Esophagus muscularis mucosa (tissue), 4 donors: Measurements from ENCODE around the gene FKBP1B. TPM values are rescaled to one million over a fixed set of nuclear protein-coding genes. Genes with fewer than 3 reads are reported as not detected.
"Not testable (repeated sequence)": the region's sequence is repeated elsewhere in the genome, so short reads cannot be mapped to it uniquely, and the experiment has no call there.

Source experiments
- DNase-seq: peaks from one replicate; pipeline ENCODE4 v3.0.0-alpha.2; 2017; ENCODE audit errors: extremely low spot score
- H3K27ac ChIP-seq, 4 donors: fragments of 200-600 bp; sonication (generic); replicated peaks in 1 of 4; 1 replicate in 3 of 4; 2 replicates in 1 of 4; pipeline ENCODE4 v1.5.1; 2016 to 2019; ENCODE audit warnings: mild to moderate bottlenecking in 1 of 4
- H3K27me3 ChIP-seq, 4 donors: fragments of 200-600 bp; sonication (generic); one replicate each; pipeline versions ENCODE4 v1.5.1 to v1.6.0; 2016 to 2019
- H3K36me3 ChIP-seq, 4 donors: fragments of 200-600 bp; sonication (generic); one replicate each; pipeline ENCODE4 v1.5.1; 2016 to 2019
- H3K4me1 ChIP-seq, 4 donors: fragments of 200-600 bp; sonication (generic); one replicate each; pipeline ENCODE4 v1.5.1; 2016 to 2019
- H3K4me3 ChIP-seq, 4 donors: fragments of 200-600 bp; sonication (generic); 1 replicate in 2 of 4; 2 replicates in 2 of 4; pipeline ENCODE4 v1.5.1; 2016 to 2019; ENCODE audit warnings: mild to moderate bottlenecking in 4 of 4, moderate library complexity in 1 of 4
- H3K9me3 ChIP-seq, 4 donors: fragments of 200-600 bp; sonication (generic); 1 replicate in 3 of 4; 2 replicates in 1 of 4; pipeline ENCODE4 v1.5.1; 2016 to 2019
- CTCF ChIP-seq, 3 experiments: fragments of 200-600 bp in 2 of 3; fragments of 450-650 bp in 1 of 3; sonication (generic) in 2 of 3; IDR thresholded peaks; one replicate each; pipeline ENCODE4 v1.5.1; 2017 to 2019; ENCODE audit warnings: antibody characterized with exemption in 3 of 3, mild to moderate bottlenecking in 2 of 3, moderate library complexity in 1 of 3
- EP300 ChIP-seq: sonication (generic); formaldehyde crosslinking; IDR thresholded peaks from one replicate; pipeline ENCODE4 v1.6.1; 2017; ENCODE audit warnings: antibody characterized with exemption
- POLR2A ChIP-seq: fragments of 450-650 bp; IDR thresholded peaks from one replicate; pipeline ENCODE4 v1.6.1; 2017; ENCODE audit warnings: antibody characterized with exemption, moderate library complexity, mild to moderate bottlenecking, low read depth
- POLR2AphosphoS5 ChIP-seq, 2 donors: sonication (generic); formaldehyde crosslinking; IDR thresholded peaks; one replicate each; pipeline ENCODE4 v1.6.1; 2017; ENCODE audit warnings: antibody characterized with exemption in 2 of 2
- whole genome bisulfite sequencing: methylation state at CpG from one replicate; pipeline ENCODE4 v1.1.5; 2018; 5-methylcytosine and 5-hydroxymethylcytosine counted together
- intact Hi-C: fragments of 100-400 bp; cut with DNase I; formaldehyde crosslinking; loops from one replicate; pipeline ENCODE4 v1.15.1; 2023
- total RNA-seq, 4 donors: library from RNA; depleted of rRNA; stranded (reverse); fragments of >200 nt; gene quantifications; one replicate each; pipeline versions ENCODE4 v1.1.0 to v1.2.1, GENCODE V29; 2016

FKBP1B gene
- total RNA-seq, 4 donors from 2014 or later: 5.0 to 11.2 (median 6.2) TPM

- TF ChIP-seq CTCF (IDR thresholded peaks at IDR 0.05) (no peak), EP300 (no peak), POLR2A (no peak), POLR2AphosphoS5 (IDR thresholded peaks at IDR 0.05) (no peak)
- no peak for DNase-seq
- Histone ChIP-seq H3K4me3 (no peak overlapping the region), H3K27ac (no peak overlapping the region), H3K9me3 (no peaks in the 10 kb centered on the region), H3K4me1 (peaks cover 0 to 7% (median 2%) of the 10 kb centered on the region in 4 donors), H3K36me3 (peaks cover 3 to 29% (median 24%) of the 10 kb centered on the region in 4 donors), H3K27me3 (no peaks in the 10 kb centered on the region)
- WGBS: 91% methylated on average over 8 of the region's 9 CpGs
- intact Hi-C loops: no loop called here
Observed at GRCh38 chr2:24038786-24039499, 10.6 kb upstream of the FKBP1B start.

- Histone ChIP-seq H3K36me3 (peaks cover 3 to 27% (median 24%) of the 10 kb centered on the region in 4 donors), H3K9me3 (no peaks in the 10 kb centered on the region), H3K27ac (no peak overlapping the region), H3K4me3 (no peak overlapping the region), H3K27me3 (no peaks in the 10 kb centered on the region), H3K4me1 (peaks cover 0 to 7% (median 3%) of the 10 kb centered on the region in 4 donors)
- no peak for DNase-seq
- intact Hi-C loops: loop anchor here (10.0 kb wide), 1 partner anchor 116 kb away; the partner anchor contains the start of gene ATAD2B
- TF ChIP-seq POLR2AphosphoS5 (IDR thresholded peaks at IDR 0.05) (no peak), POLR2A (no peak), EP300 (no peak), CTCF (IDR thresholded peaks at IDR 0.05) (no peak)
- WGBS: 90% methylated on average over 4 of the region's 4 CpGs
Observed at GRCh38 chr2:24040511-24040910, 9.0 kb upstream of the FKBP1B start.

- not testable (repeated sequence) for H3K27ac ChIP-seq, H3K9me3 ChIP-seq, H3K27me3 ChIP-seq, H3K4me3 ChIP-seq, DNase-seq
- 93% methylated on average over 6 of the region's 6 CpGs for WGBS
- intact Hi-C loops: loop anchor here (10.0 kb wide), 1 partner anchor 118 kb away; the partner anchor contains the start of gene ATAD2B
- Histone ChIP-seq H3K4me1 (peaks cover 8 to 24% (median 17%) of the 10 kb centered on the region in 4 donors), H3K36me3 (peaks cover 3 to 14% (median 12%) of the 10 kb centered on the region in 4 donors)
Observed at GRCh38 chr2:24043133-24043532, 6.4 kb upstream of the FKBP1B start.

GRCh38 chr2:24045511-24046508 lies 3.7 kb upstream of the FKBP1B start:
- TF ChIP-seq EP300: no peak
- no peak for TF ChIP-seq POLR2AphosphoS5 (IDR thresholded peaks at IDR 0.05)
- no peak for TF ChIP-seq POLR2A
- no peak for TF ChIP-seq CTCF (IDR thresholded peaks at IDR 0.05)
- Histone ChIP-seq H3K4me3 (peak overlapping the region; percentile 74 to 88 (median 82)), H3K9me3 (no peaks in the 10 kb centered on the region), H3K36me3 (no peaks in the 10 kb centered on the region), H3K4me1 (peaks cover 13 to 47% (median 38%) of the 10 kb centered on the region in 4 donors), H3K27me3 (no peaks in the 10 kb centered on the region), H3K27ac (no peak overlapping the region)
- 82% methylated on average over 11 of the region's 11 CpGs for WGBS
- intact Hi-C loops: loop anchor here (5.0 to 10.0 kb wide), 2 partner anchors 36 to 121 kb away; partner anchors contain the start of genes ATAD2B and TP53I3
- no peak for DNase-seq

- H3K4me1 ChIP-seq: peaks cover 13 to 48% (median 38%) of the 10 kb centered on the region in 4 donors
- H3K27ac ChIP-seq: peak overlapping the region in 3 of 4 donors; percentile 76 to 85 (median 77)
- intact Hi-C loops: loop anchor here (5.0 to 10.0 kb wide), 2 partner anchors 36 to 122 kb away; partner anchors contain the start of genes ATAD2B and TP53I3
- DNase-seq: no peak
- H3K9me3 ChIP-seq: no peaks in the 10 kb centered on the region
- no peaks in the 10 kb centered on the region for H3K36me3 ChIP-seq
- no peak for TF ChIP-seq CTCF (IDR thresholded peaks at IDR 0.05)
- TF ChIP-seq POLR2AphosphoS5 (IDR thresholded peaks at IDR 0.05): no peak
- no peak for TF ChIP-seq POLR2A
- no peak for TF ChIP-seq EP300
- H3K27me3 ChIP-seq: no peaks in the 10 kb centered on the region
- peak overlapping the region; percentile 74 to 88 (median 82) for H3K4me3 ChIP-seq
- WGBS: 1% methylated on average over 2 of the region's 2 CpGs
Observed at GRCh38 chr2:24046599-24046929, 3.0 kb upstream of the FKBP1B start.
